Measurements from ENCODE around the gene HIRA. TPM values are rescaled to one million over a fixed set of nuclear protein-coding genes. Genes with fewer than 3 reads are reported as not detected.

Gene HIRA
- total and polyA plus RNA-seq, 9 of the 15 experiments (the other 6 are each of a cell fraction or from before 2014, with no cell fraction given): 0.96 to 132 (median 58.4) TPM

GRCh38 chr22:19448076-19448607 lies 16.6 kb upstream of the HIRA start (continued):
- TF ChIP-seq KAT7 (CRISPR knock-in tag; IDR thresholded peaks at IDR 0.05; ENCODE audit: borderline replicate concordance) (no peak), JUNB (CRISPR knock-in tag; conservative IDR thresholded peaks at IDR 0.05) (no peak), FUS (optimal IDR thresholded peaks at IDR 0.05; ENCODE audit: low read depth, low read length) (no peak), E2F4 (CRISPR knock-in tag; IDR thresholded peaks at IDR 0.05; ENCODE audit: low read depth) (no peak), ZNF165 (CRISPR knock-in tag; IDR thresholded peaks at IDR 0.05; ENCODE audit: borderline replicate concordance) (peak; percentile 84), SETDB1 (IDR thresholded peaks at IDR 0.05; ENCODE audit: low read length) (no peak), KAT2B (IDR thresholded peaks at IDR 0.05; ENCODE audit: low read depth, low read length) (no peak), SNAPC5 (CRISPR knock-in tag; IDR thresholded peaks at IDR 0.05) (no peak), DMBX1 (CRISPR knock-in tag; IDR thresholded peaks at IDR 0.05; ENCODE audit: borderline replicate concordance) (peak; percentile 59; the same call in 1 of the 2 replicates), ZNF561 (CRISPR knock-in tag; conservative IDR thresholded peaks at IDR 0.05) (no peak), ZFP91 (CRISPR knock-in tag; IDR thresholded peaks at IDR 0.05) (no peak), ZNF644 (tag; IDR thresholded peaks at IDR 0.05; ENCODE audit: low read depth) (no peak), GTF2A2 (tag; IDR thresholded peaks at IDR 0.05) (no peak), ZNF12 (CRISPR knock-in tag; IDR thresholded peaks at IDR 0.05) (no peak), FOXJ2 (tag; IDR thresholded peaks at IDR 0.05) (no peak), ZNF253 (CRISPR knock-in tag; conservative IDR thresholded peaks at IDR 0.05) (0 out of 2 replicates have a peak, but pooled peaks have one; percentile 3), CBFA2T3 (IDR thresholded peaks at IDR 0.05) (no peak), CCAR2 (IDR thresholded peaks at IDR 0.05; ENCODE audit: low read depth, low read length) (no peak), KDM5B (IDR thresholded peaks at IDR 0.05; ENCODE audit: insufficient replicate concordance, low read depth, low read length) (no peak), AFF4 (CRISPR knock-in tag; IDR thresholded peaks at IDR 0.05) (no peak), SREBF2 (CRISPR knock-in tag; IDR thresholded peaks at IDR 0.05) (no peak)
